Measurements from ENCODE around the gene CHERP. TPM values are rescaled to one million over a fixed set of nuclear protein-coding genes. Genes with fewer than 3 reads are reported as not detected.

CHERP gene
- total and polyA plus RNA-seq, 2 of the 13 experiments (the other 11 are each of a cell fraction or from before 2014, with no cell fraction given), result 4.3 to 5.4 TPM

GRCh38 chr19:16527971-16528521 is 14.2 kb downstream of the CHERP start:
- in situ Hi-C loops (cut with HindIII; ENCODE audit: extremely low pct_ligation_motif_present, low pct_unique_long_range_greater_than_20kb), result no loop called here
- intact Hi-C loops (cut with micrococcal nuclease; ENCODE audit: unreplicated experiment), result no loop called here
- no TSS peak for BruUV-seq (replicated peaks)
- H3K4me1 ChIP-seq (ENCODE audit: insufficient read depth, low read length), result no peaks in the 10 kb centered on the region
- 100% methylated on average over 4 of the region's 12 CpGs for WGBS (ENCODE audit: low lambda C conversion rate)
- no peaks in the 10 kb centered on the region for H3K79me2 ChIP-seq (ENCODE audit: insufficient read depth, low read length)
- no peak overlapping the region for H2AFZ ChIP-seq (ENCODE audit: low read length)
- peak; percentile 25; the same call in 2 of the 3 replicates for ATAC-seq
- H3K4me2 ChIP-seq (ENCODE audit: low read depth, low read length), result no peak overlapping the region
- H3K27me3 ChIP-seq (ENCODE audit: control insufficient read depth in 1 of 2, insufficient read depth in 2 of 2, low read length in 2 of 2), result no peaks in the 10 kb centered on the region
- H3K4me3 ChIP-seq (replicated peaks in 1 of 3; ENCODE audit: insufficient read depth in 1 of 3, low read depth in 2 of 3, low read length in 3 of 3), result no peak overlapping the region
- POLR2A ChIA-PET, result interaction anchor here (1.0 kb wide), 1 partner anchor 32 kb away, joined by 3 read pairs; the partner anchor contains the start of genes C19orf44 and CALR3
- no peaks in the 10 kb centered on the region for H3K9me3 ChIP-seq (ENCODE audit: low read length)
- H3K27ac ChIP-seq (ENCODE audit: extremely low read length, insufficient read depth, low read length), result no peak overlapping the region
- peaks cover 49 to 93% of the 10 kb centered on the region in 2 experiments; a peak in 4 of 5 replicates for H3K36me3 ChIP-seq (replicated peaks in 1 of 2; ENCODE audit: control insufficient read depth in 1 of 2, insufficient read depth in 2 of 2, low read length in 2 of 2)
- no peak for FAIRE-seq
- no peak overlapping the region for H3K9ac ChIP-seq (ENCODE audit: insufficient read depth, low read depth, low read length)
- no peak for DNase-seq (ENCODE audit: low spot score)
- H4K20me1 ChIP-seq (ENCODE audit: insufficient read depth, low read length), result no peaks in the 10 kb centered on the region
- CTCF ChIA-PET (ENCODE audit: low intra/inter-chr PET ratio, low total read pairs), result no interaction called here
- TF ChIP-seq CAMTA2 (CRISPR knock-in tag; IDR thresholded peaks at IDR 0.05; ENCODE audit: borderline replicate concordance) (no peak), MED1 (CRISPR knock-in tag; IDR thresholded peaks at IDR 0.05) (no peak), FUBP1 (CRISPR knock-in tag; IDR thresholded peaks at IDR 0.05; ENCODE audit: borderline replicate concordance) (no peak), CTCF (CRISPR knock-in tag; IDR thresholded peaks at IDR 0.05) (peak; percentile 59), PAF1 (CRISPR knock-in tag; IDR thresholded peaks at IDR 0.05) (no peak), BHLHE40 (IDR thresholded peaks at IDR 0.05; ENCODE audit: low read length) (no peak), ZBTB25 (CRISPR knock-in tag; IDR thresholded peaks at IDR 0.05) (no peak), SP2 (CRISPR knock-in tag; IDR thresholded peaks at IDR 0.05) (no peak), THAP7 (CRISPR knock-in tag; IDR thresholded peaks at IDR 0.05) (no peak), SMC3 (IDR thresholded peaks at IDR 0.05; ENCODE audit: low read length) (0 out of 2 replicates have a peak, but pooled peaks have one; percentile 7), ZBTB44 (CRISPR knock-in tag; IDR thresholded peaks at IDR 0.05) (no peak), KLF16 (CRISPR knock-in tag; IDR thresholded peaks at IDR 0.05) (no peak), ZBTB33 (CRISPR knock-in tag; IDR thresholded peaks at IDR 0.05) (peak; percentile 16; the same call in 1 of the 2 replicates)

Measured in HepG2 (cell line).